Smooth muscle cell (in vitro differentiated cells): Measurements from ENCODE around the gene SHROOM2. TPM values are rescaled to one million over a fixed set of nuclear protein-coding genes. Genes with fewer than 3 reads are reported as not detected.

ENCODE experiments used
- DNase-seq: peaks from one replicate; lab custom pipeline; 2025; ENCODE audit not compliant: unreplicated experiment; lab: John Stamatoyannopoulos, UW
- H2AFZ ChIP-seq: fragments of 200-600 bp; sonication (generic); 2 replicates; pipeline ENCODE4 v1.6.0; 2016; ENCODE audit warnings: antibody characterized with exemption, low read depth, mild to moderate bottlenecking
- H3F3A ChIP-seq: fragments of 200-600 bp; sonication (generic); 2 replicates; pipeline ENCODE4 v1.6.0; 2017; ENCODE audit warnings: antibody characterized with exemption, low read depth
- H3K27ac ChIP-seq: fragments of 200-600 bp; sonication (generic); 2 replicates; pipeline ENCODE4 v1.5.1; 2016; ENCODE audit warnings: low read depth, mild to moderate bottlenecking
- H3K27me3 ChIP-seq: fragments of 200-600 bp; sonication (generic); 2 replicates; pipeline ENCODE4 v1.6.1; 2016; ENCODE audit warnings: low read depth, mild to moderate bottlenecking
- H3K36me3 ChIP-seq: fragments of 200-600 bp; sonication (generic); 2 replicates; pipeline ENCODE4 v1.5.1; 2016; ENCODE audit warnings: low read depth
- H3K4me1 ChIP-seq: fragments of 200-600 bp; sonication (generic); 2 replicates; pipeline ENCODE4 v1.5.1; 2016; ENCODE audit warnings: low read depth
- H3K4me2 ChIP-seq: fragments of 200-600 bp; sonication (generic); 2 replicates; pipeline ENCODE4 v1.6.0; 2016; ENCODE audit warnings: mild to moderate bottlenecking
- H3K4me3 ChIP-seq: fragments of 200-600 bp; sonication (generic); 2 replicates; pipeline ENCODE4 v1.5.1; 2016; ENCODE audit warnings: mild to moderate bottlenecking
- H3K79me2 ChIP-seq: fragments of 200-600 bp; sonication (generic); 2 replicates; pipeline ENCODE4 v1.6.0; 2016; ENCODE audit warnings: low read depth, mild to moderate bottlenecking
- H3K9ac ChIP-seq: fragments of 200-600 bp; sonication (generic); 2 replicates; pipeline ENCODE4 v1.6.0; 2016; ENCODE audit warnings: low read depth
- H3K9me3 ChIP-seq: fragments of 200-600 bp; sonication (generic); replicated peaks from 2 replicates; pipeline ENCODE4 v1.5.1; 2016; ENCODE audit warnings: low read depth
- H4K20me1 ChIP-seq: fragments of 200-600 bp; sonication (generic); 2 replicates; pipeline ENCODE4 v1.6.0; 2016; ENCODE audit warnings: low read depth
- CTCF ChIP-seq: fragments of 200-600 bp; sonication (generic); IDR thresholded peaks from 2 replicates; pipeline ENCODE4 v1.5.1; 2017; ENCODE audit warnings: borderline replicate concordance, mild to moderate bottlenecking, antibody characterized with exemption; ENCODE audit not compliant: insufficient read depth, poor library complexity, severe bottlenecking
- WGBS: methylation state at CpG from one replicate; pipeline ENCODE4 v1.1.7; 2016; ENCODE audit warnings: low lambda C conversion rate; 5-methylcytosine and 5-hydroxymethylcytosine counted together
- polyA plus RNA-seq: library from polyadenylated mRNA; unstranded; fragments of >200 nt; fragmentation: Nextera tagmentation; extraction: Ambion mirVana; gene quantifications from 2 replicates; pipeline ENCODE4 v1.2.1, GENCODE V29; 2016
- total RNA-seq: library from RNA; depleted of rRNA; stranded (reverse); fragments of >200 nt; gene quantifications from 2 replicates; pipeline ENCODE4 v1.2.3, GENCODE V29; 2014

The SHROOM2 gene
- total and polyA plus RNA-seq, 2 experiments from 2014 or later, result 5.5 to 8.9 TPM

- Histone ChIP-seq H3K79me2 (no peaks in the 10 kb centered on the region), H2AFZ (no peak overlapping the region), H3F3A (no peaks in the 10 kb centered on the region), H4K20me1 (no peaks in the 10 kb centered on the region), H3K9me3 (no peaks in the 10 kb centered on the region), H3K4me2 (no peak overlapping the region), H3K27ac (no peak overlapping the region), H3K27me3 (no peaks in the 10 kb centered on the region), H3K4me1 (no peaks in the 10 kb centered on the region), H3K4me3 (no peak overlapping the region), H3K36me3 (no peaks in the 10 kb centered on the region), H3K9ac (no peak overlapping the region)
- no peak for DNase-seq
- WGBS, result 76% methylated on average over 5 of the region's 5 CpGs
- TF ChIP-seq CTCF, result no peak
These were observed 47.1 kb upstream of the SHROOM2 start for GRCh38 chrX:9739130-9739529.

GRCh38 chrX:9745417-9746115 is 40.7 kb upstream of the SHROOM2 start:
- Histone ChIP-seq H3K9ac (peak overlapping the region; percentile 90), H3K79me2 (no peaks in the 10 kb centered on the region), H4K20me1 (no peaks in the 10 kb centered on the region), H3K27ac (peak overlapping the region; percentile 96), H3K4me1 (peaks cover 6% of the 10 kb centered on the region), H2AFZ (no peak overlapping the region), H3K4me3 (no peak overlapping the region), H3K36me3 (no peaks in the 10 kb centered on the region), H3K27me3 (no peaks in the 10 kb centered on the region), H3K4me2 (peak overlapping the region; percentile 25), H3K9me3 (no peaks in the 10 kb centered on the region), H3F3A (no peaks in the 10 kb centered on the region)
- 47% methylated on average over 11 of the region's 11 CpGs for WGBS
- no peak for DNase-seq
- TF ChIP-seq CTCF, result no peak

GRCh38 chrX:9746148-9746888 is 39.9 kb upstream of the SHROOM2 start:
- Histone ChIP-seq H3K9me3 (no peaks in the 10 kb centered on the region), H3K27ac (peak overlapping the region; percentile 96), H3K4me1 (peaks cover 6% of the 10 kb centered on the region), H3F3A (no peaks in the 10 kb centered on the region), H3K27me3 (no peaks in the 10 kb centered on the region), H3K9ac (peak overlapping the region; percentile 90), H3K36me3 (no peaks in the 10 kb centered on the region), H2AFZ (no peak overlapping the region), H3K4me3 (no peak overlapping the region), H4K20me1 (no peaks in the 10 kb centered on the region), H3K4me2 (peak overlapping the region; percentile 25), H3K79me2 (no peaks in the 10 kb centered on the region)
- no peak for TF ChIP-seq CTCF
- DNase-seq, result no peak
- 16% methylated on average over 3 of the region's 3 CpGs for WGBS
